SU-DHL-6 (cell line): ENCODE results near the gene OR52R1.

Experiments used
- CTCF ChIP-seq: fragments of 200-600 bp; sonication (generic); IDR thresholded peaks from one replicate; pipeline ENCODE4 v1.5.1; 2017; ENCODE audit warnings: antibody characterized with exemption, mild to moderate bottlenecking, low read length, moderate library complexity; ENCODE audit not compliant: insufficient read depth, poor library complexity, severe bottlenecking
- EZH2phosphoT487 ChIP-seq: fragments of 200-600 bp; sonication (generic), shearing (Covaris generic); conservative IDR thresholded peaks from 2 replicates; pipeline ENCODE4 v1.6.1; 2018; ENCODE audit warnings: mild to moderate bottlenecking, antibody characterized with exemption, low read length, moderate library complexity, mixed read lengths

- no peak for TF ChIP-seq CTCF
- TF ChIP-seq EZH2phosphoT487, result no peak
These were observed 26.7 kb upstream of the OR52R1 start for GRCh38 chr11:4830909-4831308.
